SJSA1 (cell line): ENCODE measurements around the gene NSUN3. TPM values are rescaled to one million over a fixed set of nuclear protein-coding genes. Genes with fewer than 3 reads are reported as not detected.
"Not testable (repeated sequence)": the region's sequence is repeated elsewhere in the genome, so short reads cannot be mapped to it uniquely, and the experiment has no call there.

Source experiments
- DNase-seq, 2 experiments: peaks; one replicate each; pipeline ENCODE4 v3.0.0-alpha.2; 2015 to 2020; ENCODE audit warnings: low spot score in 2 of 2, low read depth in 1 of 2
- H3K27ac ChIP-seq: fragments of 250-450 bp; sonication (Bioruptor Pico); 2 replicates; pipeline ENCODE4 v1.5.1; 2020; ENCODE audit warnings: mild to moderate bottlenecking, moderate library complexity
- H3K27me3 ChIP-seq: fragments of 250-450 bp; sonication (Bioruptor Pico); replicated peaks from 2 replicates; pipeline ENCODE4 v1.5.1; 2020; ENCODE audit warnings: mild to moderate bottlenecking, moderate library complexity
- H3K36me3 ChIP-seq: fragments of 250-450 bp; sonication (Bioruptor Pico); 2 replicates; pipeline ENCODE4 v1.5.1; 2020; ENCODE audit warnings: mild to moderate bottlenecking
- H3K4me1 ChIP-seq: fragments of 250-450 bp; sonication (Bioruptor Pico); replicated peaks from 2 replicates; pipeline ENCODE4 v1.6.1; 2021; ENCODE audit warnings: mild to moderate bottlenecking
- H3K4me3 ChIP-seq: fragments of 250-450 bp; sonication (Bioruptor Pico); 2 replicates; pipeline ENCODE4 v1.5.1; 2020; ENCODE audit warnings: mild to moderate bottlenecking
- H3K9me3 ChIP-seq: fragments of 250-450 bp; sonication (Bioruptor Pico); replicated peaks from 2 replicates; pipeline ENCODE4 v1.5.1; 2020; ENCODE audit warnings: mild to moderate bottlenecking
- total RNA-seq: library from RNA; depleted of rRNA; stranded (reverse); fragments of >200 nt; shearing (Covaris generic); gene quantifications from 2 replicates; pipeline ENCODE4 v1.2.3, GENCODE V29; 2014

Gene NSUN3
- total RNA-seq, 1 experiment from 2014 or later = 7.1 TPM

GRCh38 chr3:94082391-94082937, 19.6 kb downstream of the NSUN3 start:
- Histone ChIP-seq H3K4me1 (no peaks in the 10 kb centered on the region), H3K9me3 (no peaks in the 10 kb centered on the region), H3K27me3 (no peaks in the 10 kb centered on the region), H3K27ac (no peak overlapping the region), H3K36me3 (0 out of 2 replicates have a peak, but pooled peaks cover 3% of the 10 kb centered on the region), H3K4me3 (no peak overlapping the region)
- DNase-seq = no peak

GRCh38 chr3:94083261-94083660, 20.4 kb downstream of the NSUN3 start:
- Histone ChIP-seq H3K4me3 (no peak overlapping the region), H3K27ac (no peak overlapping the region), H3K27me3 (no peaks in the 10 kb centered on the region), H3K9me3 (no peaks in the 10 kb centered on the region), H3K36me3 (0 out of 2 replicates have a peak, but pooled peaks cover 3% of the 10 kb centered on the region), H3K4me1 (no peaks in the 10 kb centered on the region)
- no peak for DNase-seq

- H3K27me3 ChIP-seq = no peaks in the 10 kb centered on the region
- H3K36me3 ChIP-seq = 0 out of 2 replicates have a peak, but pooled peaks cover 6% of the 10 kb centered on the region
- H3K27ac ChIP-seq = no peak overlapping the region
- no peaks in the 10 kb centered on the region for H3K9me3 ChIP-seq
- H3K4me1 ChIP-seq = no peaks in the 10 kb centered on the region
- H3K4me3 ChIP-seq = no peak overlapping the region
- DNase-seq = no peak
These were observed 26.3 kb downstream of the NSUN3 start for GRCh38 chr3:94089126-94089525.

- H3K36me3 ChIP-seq = 0 out of 2 replicates have a peak, but pooled peaks cover 6% of the 10 kb centered on the region
- no peaks in the 10 kb centered on the region for H3K9me3 ChIP-seq
- H3K27me3 ChIP-seq = no peaks in the 10 kb centered on the region
- no peak overlapping the region for H3K27ac ChIP-seq
- H3K4me1 ChIP-seq = no peaks in the 10 kb centered on the region
- H3K4me3 ChIP-seq = no peak overlapping the region
- DNase-seq = no peak
These were observed 29.2 kb downstream of the NSUN3 start for GRCh38 chr3:94092086-94092485.

- Histone ChIP-seq H3K4me3 (no peak overlapping the region), H3K36me3 (peaks cover 14% of the 10 kb centered on the region; the same call in 1 of the 2 replicates), H3K27ac (no peak overlapping the region), H3K27me3 (no peaks in the 10 kb centered on the region), H3K4me1 (no peaks in the 10 kb centered on the region), H3K9me3 (no peaks in the 10 kb centered on the region)
- no peak for DNase-seq
These were observed 30.3 kb downstream of the NSUN3 start for GRCh38 chr3:94093151-94093550.

- Histone ChIP-seq H3K27me3 (no peaks in the 10 kb centered on the region), H3K36me3 (peaks cover 12% of the 10 kb centered on the region; the same call in 1 of the 2 replicates), H3K9me3 (no peaks in the 10 kb centered on the region), H3K27ac (no peak overlapping the region), H3K4me3 (no peak overlapping the region), H3K4me1 (no peaks in the 10 kb centered on the region)
- DNase-seq = no peak
These were observed 32.2 kb downstream of the NSUN3 start for GRCh38 chr3:94095111-94095510.

GRCh38 chr3:94098452-94098851, 35.6 kb downstream of the NSUN3 start:
- Histone ChIP-seq H3K27me3 (no peaks in the 10 kb centered on the region), H3K27ac (no peak overlapping the region), H3K36me3 (peaks cover 9% of the 10 kb centered on the region; the same call in 1 of the 2 replicates), H3K4me1 (no peaks in the 10 kb centered on the region), H3K9me3 (no peaks in the 10 kb centered on the region), H3K4me3 (no peak overlapping the region)
- DNase-seq = no peak

- Histone ChIP-seq H3K27ac (no peak overlapping the region), H3K27me3 (no peaks in the 10 kb centered on the region), H3K4me1 (no peaks in the 10 kb centered on the region), H3K4me3 (no peak overlapping the region), H3K9me3 (no peaks in the 10 kb centered on the region), H3K36me3 (peaks cover 9% of the 10 kb centered on the region)
- no peak for DNase-seq
These were observed 36.5 kb downstream of the NSUN3 start for GRCh38 chr3:94099311-94099710.

GRCh38 chr3:94101860-94102259, 39.0 kb downstream of the NSUN3 start:
- DNase-seq = no peak
- no peak overlapping the region for H3K27ac ChIP-seq
- peaks cover 9% of the 10 kb centered on the region for H3K36me3 ChIP-seq
- H3K4me1 ChIP-seq = no peaks in the 10 kb centered on the region
- no peaks in the 10 kb centered on the region for H3K9me3 ChIP-seq
- H3K4me3 ChIP-seq = no peak overlapping the region
- H3K27me3 ChIP-seq = no peaks in the 10 kb centered on the region

- Histone ChIP-seq H3K9me3 (no peaks in the 10 kb centered on the region), H3K36me3 (no peaks in the 10 kb centered on the region; the same call in 1 of the 2 replicates), H3K4me1 (no peaks in the 10 kb centered on the region), H3K4me3 (no peak overlapping the region), H3K27ac (no peak overlapping the region), H3K27me3 (no peaks in the 10 kb centered on the region)
- DNase-seq = no peak
These were observed 43.4 kb downstream of the NSUN3 start for GRCh38 chr3:94106268-94106667.

- not testable (repeated sequence) for DNase-seq, H3K9me3 ChIP-seq, H3K27ac ChIP-seq
These were observed 47.4 kb downstream of the NSUN3 start for GRCh38 chr3:94110232-94110631.

GRCh38 chr3:94110854-94111253, 48.0 kb downstream of the NSUN3 start:
- Histone ChIP-seq H3K36me3 (peaks cover 7% of the 10 kb centered on the region), H3K4me1 (no peaks in the 10 kb centered on the region), H3K27me3 (no peaks in the 10 kb centered on the region), H3K27ac (no peak overlapping the region), H3K9me3 (no peaks in the 10 kb centered on the region), H3K4me3 (no peak overlapping the region)
- DNase-seq = no peak

More at GRCh38 chr3:94110232-94110631, 47.4 kb downstream of the NSUN3 start:
- H3K27me3 ChIP-seq, H3K4me3 ChIP-seq, H3K4me1 ChIP-seq, H3K36me3 ChIP-seq: not testable (repeated sequence)

GRCh38 chr3:94114666-94115065, 51.8 kb downstream of the NSUN3 start:
- peaks cover 7% of the 10 kb centered on the region for H3K36me3 ChIP-seq
- no peaks in the 10 kb centered on the region for H3K27me3 ChIP-seq
- no peak overlapping the region for H3K4me3 ChIP-seq
- H3K27ac ChIP-seq = no peak overlapping the region
- H3K4me1 ChIP-seq = no peaks in the 10 kb centered on the region
- no peak for DNase-seq
- H3K9me3 ChIP-seq = no peaks in the 10 kb centered on the region

- peak in 1 of 2 experiments; percentile 27 for DNase-seq
- no peak overlapping the region for H3K27ac ChIP-seq
These were observed 52.6 kb downstream of the NSUN3 start for GRCh38 chr3:94115482-94115881.

GRCh38 chr3:94117729-94118128, 54.9 kb downstream of the NSUN3 start:
- no peak overlapping the region for H3K27ac ChIP-seq
- no peaks in the 10 kb centered on the region for H3K27me3 ChIP-seq
- no peak for DNase-seq

More at GRCh38 chr3:94115482-94115881, 52.6 kb downstream of the NSUN3 start:
- Histone ChIP-seq H3K36me3 (peaks cover 7% of the 10 kb centered on the region), H3K4me1 (no peaks in the 10 kb centered on the region), H3K27me3 (no peaks in the 10 kb centered on the region), H3K9me3 (no peaks in the 10 kb centered on the region), H3K4me3 (no peak overlapping the region)

More at GRCh38 chr3:94117729-94118128, 54.9 kb downstream of the NSUN3 start:
- no peaks in the 10 kb centered on the region for H3K9me3 ChIP-seq
- no peaks in the 10 kb centered on the region for H3K36me3 ChIP-seq
- H3K4me1 ChIP-seq = no peaks in the 10 kb centered on the region
- no peak overlapping the region for H3K4me3 ChIP-seq
